Activated CD4-positive, CD25-positive, alpha-beta regulatory T cell treated with anti-CD3 and anti-CD28 coated beads, Interleukin-2, amount 50 U/mL, for 24 hours (primary cell): Measurements from ENCODE around the gene ALK.
"Not testable (repeated sequence)": the region's sequence is repeated elsewhere in the genome, so short reads cannot be mapped to it uniquely, and the experiment has no call there.

Experiments used
- ATAC-seq, 2 donors: fragments of 150-1000 bp; cut with Tn5 transposase; one replicate each; pipeline ENCODE4 v1.10.0; 2021; ENCODE audit warnings: mild to moderate bottlenecking in 1 of 2, moderate library complexity in 1 of 2

Gene ALK

DNA sequence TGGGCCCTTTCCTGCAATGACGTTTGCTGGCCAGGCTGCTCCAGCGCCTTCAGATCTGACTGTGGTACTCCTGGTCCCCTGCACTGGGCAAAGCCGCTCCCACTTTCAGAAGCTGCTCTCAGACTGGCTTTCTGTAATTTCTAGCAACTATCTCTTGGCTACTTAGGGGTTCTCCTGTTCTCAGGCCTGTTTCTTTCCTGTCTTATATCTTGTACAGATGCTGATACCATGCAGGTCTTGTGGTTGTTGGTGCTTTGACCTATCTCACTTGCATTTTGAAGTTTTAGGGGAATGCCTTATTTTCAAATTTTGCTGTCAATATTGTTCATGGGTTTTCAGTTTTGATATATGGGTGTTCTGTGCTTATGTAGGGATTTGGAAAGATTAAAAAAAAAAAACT lies 660.4 kb downstream of the ALK start:
- peak in 1 of 2 donors; percentile 49 for ATAC-seq

DNA sequence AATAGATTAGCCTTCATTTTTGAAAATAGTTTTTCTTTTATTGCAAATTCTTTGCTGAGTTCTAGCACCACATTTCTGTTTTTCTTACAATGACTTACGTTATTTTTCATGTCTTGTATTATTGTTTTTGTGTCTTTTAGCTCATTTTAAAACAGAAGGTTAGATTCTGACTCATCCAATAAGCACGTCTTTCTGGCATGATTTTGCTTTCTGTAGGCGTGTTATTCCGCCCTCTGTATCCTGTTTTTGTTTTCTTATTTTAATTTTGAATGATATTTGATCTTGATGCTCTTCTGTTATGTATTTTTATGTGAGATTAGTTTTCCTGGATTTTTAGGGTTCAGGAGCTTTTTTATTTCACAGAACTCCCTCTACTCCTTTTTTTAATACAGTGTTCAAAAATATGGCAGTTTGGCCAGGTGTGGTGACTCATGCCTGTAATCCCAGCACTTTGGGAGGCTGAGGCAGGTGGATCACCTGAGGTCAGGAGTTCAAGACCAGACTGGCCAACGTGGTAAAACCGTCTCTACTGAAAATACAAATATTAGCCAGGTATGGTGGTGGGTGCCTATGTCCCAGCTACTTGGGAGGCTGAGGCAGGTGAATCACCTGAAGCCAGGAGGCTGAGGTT lies 661.1 kb downstream of the ALK start:
- no peak for ATAC-seq

DNA sequence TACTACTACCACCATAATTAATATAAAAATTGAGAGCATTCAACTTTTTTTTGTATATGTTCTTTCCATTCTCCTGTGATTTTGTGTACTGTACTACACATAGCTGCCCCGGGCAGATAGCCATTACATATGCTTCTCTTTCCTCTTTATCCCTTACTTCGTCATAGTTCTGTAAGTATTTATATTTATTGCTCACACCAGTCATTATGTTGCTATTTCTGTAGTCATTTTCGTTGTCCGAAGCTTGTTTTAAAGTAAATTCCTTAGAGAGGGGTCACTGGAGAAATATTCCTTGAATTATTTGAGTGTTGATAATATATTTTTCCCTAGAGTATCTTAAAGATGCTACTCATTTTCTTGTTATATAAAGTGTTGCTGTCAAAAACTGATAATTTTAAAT lies 662.2 kb downstream of the ALK start:
- ATAC-seq: no peak

DNA sequence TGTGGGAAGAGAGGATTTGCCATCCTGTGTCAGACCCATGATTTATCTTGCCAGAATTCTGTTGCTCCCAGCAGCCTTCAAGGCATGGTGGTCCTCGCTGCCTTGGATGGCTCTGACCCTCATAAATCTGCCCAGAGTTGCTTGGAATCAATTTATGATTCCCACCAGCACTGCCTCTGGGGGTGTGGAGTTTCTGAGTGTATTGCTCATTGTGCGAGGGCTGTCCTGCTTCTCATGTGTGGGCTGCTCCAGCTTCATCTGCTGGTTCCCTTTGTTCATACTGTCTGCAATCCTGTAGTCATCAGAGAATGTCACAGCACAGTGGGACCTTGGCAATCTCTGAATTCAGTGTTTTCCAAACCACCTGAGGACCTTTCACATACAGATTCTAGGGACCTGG lies 666.4 kb downstream of the ALK start:
- no peak for ATAC-seq

GRCh38 chr2:29253495-29254275 lies 667.7 kb downstream of the ALK start:
- not testable (repeated sequence) for ATAC-seq

DNA sequence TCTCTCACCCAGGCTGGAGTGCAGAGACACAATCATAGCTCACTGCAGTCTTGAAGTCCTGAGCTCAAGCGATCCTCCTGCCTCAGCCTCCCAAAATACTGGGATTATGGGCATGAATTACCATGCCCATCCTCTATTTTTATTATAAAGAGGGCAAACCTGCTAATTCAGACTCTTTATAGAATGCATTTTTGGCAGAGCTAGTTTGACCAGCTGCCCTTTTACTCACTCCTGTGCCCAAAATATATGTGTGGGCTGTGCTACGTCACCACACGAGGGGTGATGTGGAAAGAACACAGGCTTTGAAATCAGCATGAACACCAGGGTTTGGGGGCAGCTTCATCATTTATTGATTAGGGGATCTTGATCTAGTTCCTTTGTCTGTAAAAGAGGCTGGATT lies 668.4 kb downstream of the ALK start:
- no peak for ATAC-seq

DNA sequence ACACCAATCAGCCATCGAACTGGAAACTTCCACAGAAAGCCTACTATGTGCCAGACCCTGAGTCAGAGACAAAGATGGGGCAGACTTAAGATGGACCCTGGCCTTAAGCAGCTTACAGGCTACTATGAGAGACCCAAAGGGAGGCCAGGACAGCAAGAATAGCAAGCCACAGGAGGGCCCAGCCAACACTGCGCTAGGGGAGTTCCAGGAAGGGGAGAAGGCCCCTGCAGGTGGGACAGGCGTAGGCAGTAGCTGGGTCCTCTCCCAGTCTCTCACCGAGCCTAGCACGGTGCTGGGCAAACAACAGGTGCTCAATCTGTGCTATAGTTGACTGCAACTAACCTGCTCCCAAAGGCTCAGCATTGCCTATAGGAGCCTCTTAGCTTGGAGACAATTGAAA lies 670.0 kb downstream of the ALK start:
- ATAC-seq: no peak

GRCh38 chr2:29250977-29251376 lies 670.4 kb downstream of the ALK start:
- no peak for ATAC-seq

- no peak for ATAC-seq
Observed at GRCh38 chr2:29249666-29250253, 671.6 kb downstream of the ALK start.

- no peak for ATAC-seq
Observed at GRCh38 chr2:29247336-29247914, 674.0 kb downstream of the ALK start.

- ATAC-seq: no peak
Observed at GRCh38 chr2:29246383-29247300, 674.7 kb downstream of the ALK start.

DNA sequence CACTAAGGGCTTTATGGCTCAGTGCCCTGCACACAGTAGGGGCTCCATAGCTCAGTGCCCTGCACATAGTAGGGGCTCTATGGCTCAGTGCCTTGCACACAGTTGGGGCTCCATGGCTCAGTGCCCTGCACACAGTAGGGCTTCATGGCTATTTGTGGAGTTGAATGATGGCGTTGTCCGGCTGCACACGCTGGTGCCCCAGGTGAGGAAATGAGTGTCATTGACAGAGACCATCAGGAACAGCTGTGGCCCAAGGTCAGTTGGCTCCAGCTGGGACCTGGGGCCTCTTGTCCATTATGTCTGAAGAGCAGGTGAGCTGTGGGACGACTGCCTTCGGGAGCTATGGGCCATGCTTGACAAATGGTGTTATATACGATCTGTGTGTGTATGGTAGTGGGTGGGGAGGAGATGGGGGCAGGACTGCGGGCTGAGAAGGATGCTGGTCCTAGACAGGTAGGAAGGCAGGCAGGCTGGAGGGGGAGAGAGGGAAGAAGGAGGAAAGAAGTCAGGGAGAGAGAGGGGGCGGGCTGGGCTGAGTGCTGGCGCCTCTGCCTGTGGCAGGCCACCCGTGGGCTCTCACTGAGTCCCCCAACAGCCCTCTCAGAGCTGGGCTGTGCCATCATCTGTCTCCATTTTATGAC lies 675.5 kb downstream of the ALK start:
- ATAC-seq: no peak

- not testable (repeated sequence) for ATAC-seq
Observed at GRCh38 chr2:29245035-29245741, 676.2 kb downstream of the ALK start.

- no peak for ATAC-seq
Observed at GRCh38 chr2:29242621-29243375, 678.6 kb downstream of the ALK start.

- no peak for ATAC-seq
Observed at GRCh38 chr2:29241955-29242565, 679.3 kb downstream of the ALK start.

DNA sequence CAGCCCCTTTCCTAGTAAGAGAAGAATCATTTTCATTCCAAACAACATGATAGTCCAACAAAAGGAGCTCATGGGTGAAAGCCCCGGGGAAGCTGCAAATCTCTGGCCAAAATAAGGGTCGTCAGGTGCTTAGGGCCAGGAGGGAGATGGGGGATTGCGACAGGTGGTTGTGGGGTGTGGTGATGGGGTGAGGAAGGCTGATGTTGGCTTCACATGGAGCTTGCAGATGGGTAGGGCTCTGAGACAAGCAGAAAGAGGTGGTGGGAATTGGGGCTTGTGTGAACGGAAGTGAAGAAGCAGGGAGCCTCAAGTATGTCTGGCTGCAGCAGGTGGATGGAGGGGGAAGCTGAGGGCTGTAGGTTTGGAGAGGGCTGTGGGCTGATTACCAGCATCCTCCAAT lies 680.0 kb downstream of the ALK start:
- ATAC-seq: no peak

GRCh38 chr2:29240601-29241000 lies 680.8 kb downstream of the ALK start:
- ATAC-seq: no peak

DNA sequence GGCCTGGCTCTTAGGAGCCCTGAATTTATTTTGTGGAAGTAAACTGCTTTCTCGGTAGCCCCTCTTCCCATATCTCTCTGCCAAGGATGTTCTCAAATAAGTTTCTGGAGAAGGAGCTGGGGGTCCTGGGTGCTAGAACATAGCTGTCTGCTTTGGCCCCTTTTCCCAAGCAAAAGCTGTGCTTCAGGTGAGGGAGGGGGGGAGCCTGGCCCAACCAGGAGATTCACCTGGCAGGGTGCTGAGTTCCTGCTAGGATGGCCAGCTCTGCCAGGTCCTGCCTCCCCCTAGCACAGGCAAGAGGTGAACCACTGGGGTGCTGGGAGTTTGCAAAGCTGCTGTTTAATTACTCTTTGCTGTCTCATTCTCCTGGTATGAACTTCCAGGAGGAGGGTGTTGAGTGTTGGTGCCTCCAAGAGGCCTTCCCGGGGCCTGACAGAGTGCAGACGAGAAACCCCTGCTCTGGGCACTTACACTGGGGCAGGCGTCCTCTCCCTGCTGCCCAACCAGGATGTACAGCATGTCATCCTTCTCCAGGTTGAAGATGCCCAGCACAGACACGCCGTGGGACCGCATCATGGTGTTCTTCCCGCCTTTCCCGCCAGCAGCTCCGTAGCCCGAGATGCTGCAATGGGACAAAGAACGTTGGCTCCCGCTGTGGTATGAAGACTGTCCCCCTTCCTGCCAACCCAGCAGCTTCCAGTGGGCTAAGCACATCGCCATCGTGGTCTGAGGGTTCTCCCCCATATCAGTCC lies 682.0 kb downstream of the ALK start:
- no peak for ATAC-seq

DNA sequence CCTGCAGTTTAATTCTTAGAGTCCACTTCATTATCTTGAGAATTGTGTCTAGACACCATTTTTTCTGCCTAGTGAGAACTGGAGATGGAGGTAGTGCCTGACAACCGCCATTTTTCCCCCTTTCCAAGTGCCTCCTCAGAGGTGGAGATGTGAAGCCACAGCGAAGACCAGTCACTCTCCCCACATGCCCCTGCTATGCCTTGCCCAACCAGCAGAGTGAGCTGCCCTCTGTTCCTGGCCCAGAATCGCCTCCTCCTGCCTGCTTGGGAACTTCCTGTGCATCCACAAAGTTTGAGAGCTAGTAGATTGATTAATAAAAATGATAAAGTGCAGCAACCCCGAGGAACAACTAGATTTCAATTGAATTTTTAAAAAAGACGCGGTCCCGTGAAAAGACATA lies 682.9 kb downstream of the ALK start:
- ATAC-seq: no peak
